HepG2 (cell line): Measurements from ENCODE around the gene SLC25A18. TPM values are rescaled to one million over a fixed set of nuclear protein-coding genes. Genes with fewer than 3 reads are reported as not detected.

Experiments used
- CEBPB ChIP-seq: IDR thresholded peaks from 2 replicates; pipeline ENCODE4 v1.6.1; 2011; ENCODE audit warnings: low read depth, low read length, improper control_type of control experiment, borderline replicate concordance
- CREB1 ChIP-seq, 2 experiments: fragments of 450-650 bp in 1 of 2; IDR thresholded peaks; 2 replicates each; pipeline ENCODE4 v1.6.1; 2016 to 2017; ENCODE audit warnings: control low read depth in 1 of 2, mild to moderate bottlenecking in 1 of 2, missing compliant biosample characterization in 1 of 2, missing genetic modification characterization in 1 of 2
- FOSL2 ChIP-seq: sonication (generic); formaldehyde crosslinking; IDR thresholded peaks from 2 replicates; pipeline ENCODE4 v1.4.0; 2020; ENCODE audit warnings: missing genetic modification reagents
- HNF4A ChIP-seq: sonication (generic); formaldehyde crosslinking; IDR thresholded peaks from 2 replicates; pipeline ENCODE4 v1.4.0; 2020; ENCODE audit warnings: missing genetic modification reagents
- JUND ChIP-seq: sonication (generic); formaldehyde crosslinking; IDR thresholded peaks from 2 replicates; pipeline ENCODE4 v1.8.0; 2022; ENCODE audit warnings: mild to moderate bottlenecking, missing genetic modification reagents
- KAT8 ChIP-seq: IDR thresholded peaks from 2 replicates; pipeline ENCODE4 v1.6.1; 2016; ENCODE audit warnings: missing genetic modification reagents, missing compliant biosample characterization
- MIER3 ChIP-seq: IDR thresholded peaks from 2 replicates; pipeline ENCODE4 v1.6.1; 2016; ENCODE audit warnings: missing compliant biosample characterization, borderline replicate concordance
- REPIN1 ChIP-seq: sonication (generic); formaldehyde crosslinking; IDR thresholded peaks from 2 replicates; pipeline ENCODE4 v1.8.0; 2022; ENCODE audit warnings: missing genetic modification reagents, low read depth, mild to moderate bottlenecking, borderline replicate concordance
- TFDP1 ChIP-seq: IDR thresholded peaks from 2 replicates; pipeline ENCODE4 v1.6.1; 2016; ENCODE audit warnings: missing compliant biosample characterization, missing genetic modification reagents, borderline replicate concordance
- ZBTB38 ChIP-seq: sonication (generic); formaldehyde crosslinking; IDR thresholded peaks from 2 replicates; pipeline ENCODE4 v1.5.1; 2020; ENCODE audit warnings: mild to moderate bottlenecking, missing genetic modification reagents
- ZFP37 ChIP-seq: sonication (generic); formaldehyde crosslinking; IDR thresholded peaks from 2 replicates; pipeline ENCODE4 v1.4.0; 2020; ENCODE audit warnings: missing genetic modification reagents, borderline replicate concordance
- ZNF280B ChIP-seq: sonication (generic); formaldehyde crosslinking; IDR thresholded peaks from 2 replicates; pipeline ENCODE4 v1.5.0; 2020; ENCODE audit warnings: missing genetic modification reagents, mild to moderate bottlenecking, borderline replicate concordance
- ZNF407 ChIP-seq: sonication (generic); formaldehyde crosslinking; IDR thresholded peaks from one replicate; pipeline ENCODE4 v1.5.1; 2020; ENCODE audit warnings: mild to moderate bottlenecking, missing genetic modification reagents; ENCODE audit errors: not compliant biosample characterization
- ZNF879 ChIP-seq: sonication (generic); formaldehyde crosslinking; IDR thresholded peaks from 2 replicates; pipeline ENCODE4 v1.8.1; 2023; ENCODE audit warnings: missing genetic modification reagents
- polyA plus RNA-seq, 8 experiments: library from polyadenylated mRNA; depleted of rRNA in 3 of 8; stranded (reverse) in 7 of 8; unstranded in 1 of 8; fragments of >200 nt; fragmentation: Illumina TruSeq in 4 of 8; extraction: Trizol in 4 of 8; gene quantifications; 2 replicates each; pipeline versions ENCODE4 v1.2.1 to v1.2.3, GENCODE V29; 2011 to 2016; ENCODE audit warnings: low read depth in 4 of 8, missing spikeins in 1 of 8, mixed read lengths in 1 of 8; ENCODE audit not compliant: insufficient read depth in 1 of 8
- total RNA-seq, 5 experiments: library from RNA; depleted of rRNA; stranded (reverse); fragments of >200 nt; fragmentation: Illumina TruSeq; extraction: Trizol; gene quantifications; 2 replicates each; pipeline ENCODE4 v1.2.3, GENCODE V29; 2016; ENCODE audit warnings: low read depth in 1 of 5
- TF ChIP-seq, protein P1 (sequence below): sonication (generic); formaldehyde crosslinking; IDR thresholded peaks from 2 replicates; pipeline ENCODE4; 2020; ENCODE audit warnings: missing genetic modification reagents, mild to moderate bottlenecking, borderline replicate concordance

SLC25A18 gene
- total and polyA plus RNA-seq, 2 of the 13 experiments (the other 11 are each of a cell fraction or from before 2014, with no cell fraction given): 0.28 to 0.75 TPM

GRCh38 chr22:17580441-17581031 is 17.2 kb downstream of the SLC25A18 start (continued):
- TF ChIP-seq JUND (CRISPR knock-in tag): no peak
- TF ChIP-seq TFDP1: peak; percentile 65; the same call in 1 of the 2 replicates
- no peak for TF ChIP-seq ZNF280B (CRISPR knock-in tag)
- TF ChIP-seq REPIN1 (CRISPR knock-in tag): no peak
- no peak for TF ChIP-seq MIER3 (CRISPR knock-in tag)
- 0 out of 2 replicates have a peak, but pooled peaks have one; percentile 13 for TF ChIP-seq ZBTB38 (CRISPR knock-in tag)
- TF ChIP-seq KAT8 (CRISPR knock-in tag): no peak
- TF ChIP-seq, protein P1, sequence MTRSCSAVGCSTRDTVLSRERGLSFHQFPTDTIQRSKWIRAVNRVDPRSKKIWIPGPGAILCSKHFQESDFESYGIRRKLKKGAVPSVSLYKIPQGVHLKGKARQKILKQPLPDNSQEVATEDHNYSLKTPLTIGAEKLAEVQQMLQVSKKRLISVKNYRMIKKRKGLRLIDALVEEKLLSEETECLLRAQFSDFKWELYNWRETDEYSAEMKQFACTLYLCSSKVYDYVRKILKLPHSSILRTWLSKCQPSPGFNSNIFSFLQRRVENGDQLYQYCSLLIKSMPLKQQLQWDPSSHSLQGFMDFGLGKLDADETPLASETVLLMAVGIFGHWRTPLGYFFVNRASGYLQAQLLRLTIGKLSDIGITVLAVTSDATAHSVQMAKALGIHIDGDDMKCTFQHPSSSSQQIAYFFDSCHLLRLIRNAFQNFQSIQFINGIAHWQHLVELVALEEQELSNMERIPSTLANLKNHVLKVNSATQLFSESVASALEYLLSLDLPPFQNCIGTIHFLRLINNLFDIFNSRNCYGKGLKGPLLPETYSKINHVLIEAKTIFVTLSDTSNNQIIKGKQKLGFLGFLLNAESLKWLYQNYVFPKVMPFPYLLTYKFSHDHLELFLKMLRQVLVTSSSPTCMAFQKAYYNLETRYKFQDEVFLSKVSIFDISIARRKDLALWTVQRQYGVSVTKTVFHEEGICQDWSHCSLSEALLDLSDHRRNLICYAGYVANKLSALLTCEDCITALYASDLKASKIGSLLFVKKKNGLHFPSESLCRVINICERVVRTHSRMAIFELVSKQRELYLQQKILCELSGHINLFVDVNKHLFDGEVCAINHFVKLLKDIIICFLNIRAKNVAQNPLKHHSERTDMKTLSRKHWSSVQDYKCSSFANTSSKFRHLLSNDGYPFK (CRISPR knock-in tag): 0 out of 2 replicates have a peak, but pooled peaks have one; percentile 30
- no peak for TF ChIP-seq CREB1 (IDR thresholded peaks at IDR 0.05)
- TF ChIP-seq CREB1 (CRISPR knock-in tag; IDR thresholded peaks at IDR 0.05): no peak
- no peak for TF ChIP-seq FOSL2
- TF ChIP-seq ZNF879: no peak
- peak; percentile 99 for TF ChIP-seq ZNF407 (CRISPR knock-in tag)
- no peak for TF ChIP-seq CEBPB
- 0 out of 2 replicates have a peak, but pooled peaks have one; percentile 27 for TF ChIP-seq HNF4A (CRISPR knock-in tag)
- TF ChIP-seq ZFP37 (CRISPR knock-in tag): no peak
